NCI-H82 treated with DMSO at 0.1 percent for 48 hours (cell line): ENCODE data around the gene FNDC1.
"Not testable (repeated sequence)": the region's sequence is repeated elsewhere in the genome, so short reads cannot be mapped to it uniquely, and the experiment has no call there.

ENCODE experiments used
- DNase-seq: peaks from one replicate; lab custom pipeline; 2025; ENCODE audit not compliant: unreplicated experiment; lab: John Stamatoyannopoulos, UW

Gene FNDC1

DNA sequence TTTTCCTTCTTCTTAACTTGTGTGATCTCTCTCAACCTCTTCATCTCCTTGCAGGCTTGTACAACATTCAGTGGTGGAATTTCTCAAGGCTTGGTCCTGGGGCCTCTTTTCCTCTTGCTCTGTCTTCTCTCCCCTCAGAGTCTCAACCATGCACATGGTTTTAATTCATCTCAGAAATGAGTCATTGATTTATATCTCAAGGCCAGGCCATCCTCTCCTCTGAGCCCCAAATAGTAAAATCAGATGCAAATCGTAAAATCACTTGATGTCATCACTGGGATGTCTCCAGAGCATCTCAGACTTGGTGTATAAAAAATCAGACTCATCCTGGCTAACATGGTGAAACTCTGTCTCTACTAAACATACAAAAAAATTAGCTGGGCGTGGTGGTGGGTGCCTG lies 85.0 kb downstream of the FNDC1 start:
- DNase-seq = no peak

DNA sequence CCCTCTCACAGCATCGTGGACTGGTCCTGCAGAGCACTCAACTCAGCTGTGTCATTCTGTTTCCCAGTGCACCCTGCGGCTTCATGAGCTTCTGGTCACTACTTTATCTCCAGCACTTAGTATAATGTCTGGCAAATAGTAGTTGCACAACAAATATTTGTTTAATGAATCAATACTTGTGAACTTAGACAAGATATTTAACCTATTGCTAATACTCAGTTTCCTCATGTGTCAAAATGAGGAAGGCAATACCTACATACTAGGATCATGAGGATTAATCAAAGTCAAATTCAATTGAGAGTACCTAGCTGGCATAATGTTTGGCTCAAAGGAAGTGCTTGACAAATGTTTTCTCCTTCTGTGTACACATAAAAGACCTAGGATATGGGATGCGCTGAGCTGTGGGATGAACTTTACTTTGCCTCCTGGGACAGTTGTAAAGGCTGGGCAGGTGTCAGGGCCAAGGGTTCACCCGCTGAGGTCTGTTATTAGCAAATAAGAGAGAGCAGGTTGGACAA lies 86.3 kb downstream of the FNDC1 start:
- no peak for DNase-seq

DNA sequence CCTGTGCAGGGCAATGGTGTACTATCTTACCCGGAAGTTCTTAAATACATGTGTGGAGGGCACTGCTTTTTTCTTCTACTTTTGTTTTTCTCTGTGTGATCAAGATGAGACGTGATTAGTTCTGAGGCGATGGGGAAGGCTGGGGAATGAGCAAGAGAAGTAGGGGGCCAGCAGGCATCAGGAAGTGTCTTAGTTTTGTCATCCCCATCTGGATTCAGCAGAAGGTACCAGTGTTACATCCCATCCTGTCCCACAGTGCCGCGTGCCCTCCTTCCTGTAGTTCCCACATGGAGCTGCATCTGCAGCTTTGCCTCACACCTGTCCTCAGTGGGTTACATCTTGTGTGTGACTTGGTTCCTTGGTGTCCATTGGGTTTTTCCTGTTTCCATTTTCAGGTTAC lies 86.9 kb downstream of the FNDC1 start:
- no peak for DNase-seq

DNA sequence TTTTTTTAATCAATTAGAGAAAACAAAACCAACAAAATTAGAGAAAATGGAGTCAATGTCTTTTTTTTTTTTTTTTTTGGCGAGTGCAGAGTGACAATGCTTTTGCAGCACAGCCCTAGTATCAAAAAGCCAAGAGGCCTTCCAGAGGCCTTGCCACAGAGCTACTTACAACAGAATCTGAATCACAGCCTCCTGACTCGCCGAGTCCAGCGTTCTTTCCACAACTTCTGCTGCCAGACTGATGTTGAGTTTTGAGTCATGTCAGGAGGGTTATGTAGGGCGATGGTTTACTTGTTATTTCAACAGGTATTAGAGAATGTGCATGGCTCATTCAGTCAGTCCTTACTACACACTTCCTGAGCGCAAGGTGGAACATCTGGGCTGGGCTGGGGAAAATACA lies 88.6 kb downstream of the FNDC1 start:
- no peak for DNase-seq

DNA sequence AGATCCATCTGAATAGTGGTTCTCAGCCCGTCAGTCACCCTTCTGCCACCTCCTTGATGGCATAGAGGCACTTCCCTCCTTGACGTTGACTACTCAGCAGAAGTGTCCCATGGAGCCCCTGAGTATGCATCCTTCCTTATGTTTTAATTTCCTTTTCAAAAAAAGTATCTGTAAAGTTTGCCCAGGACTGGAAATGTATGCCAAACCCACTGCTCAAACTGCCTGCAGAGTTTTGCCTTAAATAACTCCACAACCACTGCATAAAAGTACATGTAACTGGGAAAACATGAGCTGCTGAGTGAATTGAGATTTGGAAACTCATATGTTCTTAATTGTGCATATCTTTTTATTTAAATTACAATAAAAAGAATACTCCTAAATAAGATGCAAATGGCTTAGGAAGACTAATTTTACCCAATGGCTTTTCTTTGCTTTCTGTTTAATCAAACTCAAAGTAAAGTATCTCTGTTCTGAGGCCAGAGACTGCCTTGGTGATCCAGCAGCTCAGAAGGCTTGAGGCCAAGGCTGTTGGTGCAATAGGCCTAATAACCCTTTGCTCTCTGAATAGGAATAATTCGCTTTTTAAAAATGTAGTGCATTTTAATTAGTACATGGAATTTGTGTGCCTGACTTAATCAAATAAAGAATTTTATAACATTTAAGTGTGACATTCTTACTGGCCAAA lies 90.4 kb downstream of the FNDC1 start:
- no peak for DNase-seq

DNA sequence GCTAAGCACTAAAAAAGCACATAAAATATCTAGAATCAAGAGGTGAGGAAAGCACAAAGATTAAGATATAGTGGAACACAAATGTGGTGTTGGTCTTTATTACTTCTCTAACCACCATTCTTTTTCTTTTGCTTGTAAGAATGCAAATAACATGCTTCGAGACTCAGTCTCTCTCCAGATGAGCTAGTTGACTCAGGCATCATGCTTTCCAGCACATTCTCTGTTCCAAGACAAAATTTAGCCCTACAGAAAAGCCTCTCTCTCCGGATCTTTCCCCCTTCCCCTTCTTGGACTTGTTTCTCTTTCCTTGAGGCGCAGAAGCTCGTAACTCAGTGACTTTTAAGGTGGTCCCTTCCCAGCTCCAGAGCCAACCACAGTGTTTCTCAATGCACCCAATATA lies 91.0 kb downstream of the FNDC1 start:
- no peak for DNase-seq

DNA sequence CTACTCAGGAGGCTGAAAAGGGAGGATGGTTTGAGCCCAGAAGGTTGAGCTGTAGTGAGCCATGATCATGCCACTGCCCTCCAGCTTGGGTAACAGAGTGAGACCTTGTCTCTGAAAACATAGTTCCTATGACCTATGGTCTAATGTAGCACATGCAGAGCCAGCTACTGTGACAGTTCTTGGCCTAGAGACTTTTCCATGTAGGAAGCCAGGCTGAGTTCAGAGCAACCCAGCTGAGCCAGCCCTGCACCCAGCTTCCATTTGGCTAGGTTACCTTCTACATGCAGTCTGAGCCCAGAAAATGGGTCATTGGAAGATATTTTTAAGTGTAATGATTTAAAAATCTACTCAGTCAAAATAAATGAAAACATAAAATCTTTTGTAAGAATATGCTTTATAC lies 92.8 kb downstream of the FNDC1 start:
- DNase-seq = no peak

DNA sequence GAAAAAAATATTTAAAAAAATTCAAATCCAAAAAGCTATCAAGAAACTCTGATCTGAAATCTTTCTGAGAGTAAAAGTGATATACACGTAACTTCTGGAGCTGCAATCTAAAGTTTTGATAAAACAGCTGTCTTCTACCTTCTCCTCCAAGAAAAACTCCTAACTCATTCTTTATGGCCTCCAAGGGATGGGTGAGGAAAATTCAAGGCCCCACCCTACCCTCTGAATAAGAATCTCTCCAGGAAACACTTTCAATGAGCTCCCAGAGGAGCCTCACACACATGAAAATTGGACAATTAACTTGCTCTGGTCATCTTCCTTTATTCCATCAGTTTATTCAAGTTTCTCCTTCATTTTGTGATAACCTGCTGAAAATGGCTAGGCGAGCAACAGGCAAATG lies 93.4 kb downstream of the FNDC1 start:
- DNase-seq = no peak

DNA sequence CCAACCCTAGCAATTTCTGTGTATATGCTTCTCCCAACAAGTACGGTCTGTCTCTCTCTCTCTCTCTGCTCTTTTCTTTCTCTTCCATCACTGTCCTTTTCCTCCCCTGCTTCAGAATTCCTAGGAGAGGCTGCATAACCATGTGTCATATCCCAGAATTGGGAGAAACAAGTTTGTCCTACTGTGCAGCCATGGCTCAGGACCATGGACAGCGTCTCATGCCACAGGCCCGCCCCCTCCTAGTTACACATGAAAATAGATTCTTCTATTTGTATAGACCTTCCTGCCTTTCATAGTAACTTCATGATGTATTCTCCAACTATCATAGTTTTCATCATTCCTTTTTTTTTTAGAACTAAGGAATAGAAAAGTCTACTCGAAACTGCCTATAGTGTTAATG lies 98.0 kb downstream of the FNDC1 start:
- DNase-seq = no peak

DNA sequence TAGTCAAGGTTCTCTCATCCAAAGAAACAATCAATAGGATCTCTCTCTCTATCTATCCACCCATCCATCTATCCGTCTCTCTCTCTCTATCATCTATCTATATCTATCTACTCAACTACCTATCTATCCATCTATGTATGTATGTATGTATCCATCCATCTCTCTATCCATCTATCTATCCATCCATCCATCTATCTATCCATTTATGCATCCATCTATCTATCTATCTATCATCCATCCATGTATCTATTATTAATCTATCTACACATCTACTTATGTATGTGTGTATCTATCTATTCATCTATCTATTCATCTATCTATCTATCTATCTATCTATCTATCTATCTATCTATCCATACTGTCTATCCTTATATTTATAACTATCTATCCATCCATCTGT lies 99.3 kb downstream of the FNDC1 start:
- DNase-seq = no peak

DNA sequence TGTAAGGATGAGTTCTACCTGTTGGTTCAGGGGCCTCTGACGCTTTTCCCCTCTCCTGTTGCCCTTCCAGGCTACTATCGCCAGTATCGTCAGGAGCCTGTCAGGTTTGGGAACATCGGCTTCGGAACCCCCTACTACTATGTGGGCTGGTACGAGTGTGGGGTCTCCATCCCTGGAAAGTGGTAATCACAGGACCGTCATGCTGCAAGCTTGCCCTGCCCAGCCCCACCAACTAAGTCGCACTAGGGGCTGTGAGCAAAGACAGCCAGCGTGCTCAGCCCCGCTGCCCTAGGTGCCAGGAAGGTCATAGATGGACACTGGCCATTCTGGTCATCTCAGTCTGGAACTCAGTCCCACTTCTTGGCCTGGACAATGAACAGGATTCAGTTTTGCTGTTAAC lies 102.1 kb downstream of the FNDC1 start:
- no peak for DNase-seq

DNA sequence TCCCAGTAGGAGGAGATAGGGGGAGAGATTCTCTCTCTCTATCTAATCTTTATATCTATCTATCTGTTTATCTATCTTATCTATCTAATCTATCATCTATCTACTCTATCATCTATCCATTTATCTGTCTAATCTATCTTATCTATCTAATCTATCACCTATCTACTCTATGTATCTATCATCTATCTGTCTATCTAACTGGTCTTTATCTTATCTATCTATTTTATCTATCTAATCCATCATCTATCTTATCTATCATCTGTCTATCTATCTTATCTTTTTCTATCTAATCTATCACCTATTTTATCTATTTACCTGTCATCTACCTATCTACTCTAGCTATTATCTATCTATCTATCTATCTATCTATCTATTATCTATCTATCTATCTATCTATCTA lies 109.4 kb downstream of the FNDC1 start:
- no peak for DNase-seq

DNA sequence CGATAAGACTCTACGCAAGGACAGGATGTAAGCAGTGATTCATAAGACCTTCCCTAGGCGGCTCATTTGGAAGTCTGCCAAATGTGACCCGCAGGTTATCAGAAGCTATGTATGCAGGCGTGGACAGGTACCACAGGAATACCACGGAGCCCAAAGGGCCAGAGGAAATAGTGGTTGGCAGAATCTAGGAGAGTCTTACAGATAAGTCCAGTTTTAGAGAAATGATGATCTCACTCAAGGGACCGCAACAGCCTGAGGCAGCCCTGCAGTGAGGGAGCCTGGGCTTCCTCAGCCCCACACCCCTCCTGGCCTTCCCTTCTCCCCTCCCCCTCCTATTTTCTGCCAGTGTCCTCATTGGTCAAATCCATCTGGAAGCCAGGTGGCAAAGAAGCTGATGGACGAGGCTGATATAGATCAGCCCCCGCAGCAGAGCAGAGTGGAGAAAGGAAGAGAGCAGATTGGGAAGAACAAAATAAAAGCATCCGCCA lies 110.6 kb downstream of the FNDC1 start:
- DNase-seq = no peak

DNA sequence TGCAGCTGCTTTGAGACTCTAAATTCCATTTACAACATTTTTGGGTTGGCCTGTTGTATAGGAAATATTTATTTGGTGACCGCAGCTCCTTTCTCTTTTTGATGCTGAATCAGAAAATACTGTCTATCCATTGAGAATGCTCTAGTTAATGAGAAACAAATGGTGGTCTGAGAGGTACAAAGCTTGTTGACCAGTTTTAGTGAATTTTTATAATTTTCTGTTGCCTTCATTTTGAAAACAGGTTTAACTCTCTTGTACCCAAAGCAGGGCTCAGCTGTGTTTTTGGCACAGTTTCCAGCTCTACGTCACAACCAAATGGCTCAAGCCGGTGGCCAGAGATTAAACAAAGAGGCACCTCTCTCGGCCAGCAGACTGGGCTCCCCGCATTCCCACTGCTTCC lies 113.2 kb downstream of the FNDC1 start:
- DNase-seq = no peak

DNA sequence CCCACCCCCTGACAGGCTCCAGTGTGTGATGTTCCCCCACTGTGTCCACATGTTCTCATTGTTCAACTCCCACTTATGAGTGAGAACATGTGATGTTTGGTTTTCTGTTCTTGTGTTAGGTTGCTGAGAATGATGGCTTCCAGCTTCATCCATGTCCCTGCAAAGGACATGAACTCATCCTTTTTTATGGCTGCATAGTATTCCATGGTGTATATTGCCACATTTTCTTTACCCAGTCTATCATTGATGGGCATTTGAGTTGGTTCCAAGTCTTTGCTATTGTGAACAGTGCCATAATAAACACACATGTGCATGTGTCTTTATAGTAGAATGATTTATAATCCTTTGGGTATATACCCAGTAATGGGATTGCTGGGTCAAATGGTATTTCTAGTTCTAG lies 115.5 kb downstream of the FNDC1 start:
- not testable (repeated sequence) for DNase-seq

DNA sequence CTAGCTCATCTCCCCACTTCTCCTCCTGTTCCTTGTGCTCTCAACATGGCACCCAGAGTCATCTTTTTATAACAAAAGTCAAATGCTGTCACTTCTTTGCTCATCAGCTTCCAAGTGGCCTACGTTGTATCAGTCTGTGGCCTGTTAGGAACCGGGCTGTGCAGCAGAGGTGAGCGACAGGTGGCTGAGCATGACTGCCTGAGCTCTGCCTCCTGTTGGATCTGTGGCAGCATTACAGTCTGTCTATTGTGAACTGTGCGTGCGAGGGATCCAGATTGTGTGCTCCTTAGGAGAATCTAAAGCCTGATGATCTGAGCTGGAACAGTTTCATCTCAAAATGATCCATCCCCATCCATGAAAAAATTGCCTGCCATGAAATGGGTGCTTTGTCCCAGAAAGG lies 129.6 kb downstream of the FNDC1 start:
- DNase-seq = no peak

DNA sequence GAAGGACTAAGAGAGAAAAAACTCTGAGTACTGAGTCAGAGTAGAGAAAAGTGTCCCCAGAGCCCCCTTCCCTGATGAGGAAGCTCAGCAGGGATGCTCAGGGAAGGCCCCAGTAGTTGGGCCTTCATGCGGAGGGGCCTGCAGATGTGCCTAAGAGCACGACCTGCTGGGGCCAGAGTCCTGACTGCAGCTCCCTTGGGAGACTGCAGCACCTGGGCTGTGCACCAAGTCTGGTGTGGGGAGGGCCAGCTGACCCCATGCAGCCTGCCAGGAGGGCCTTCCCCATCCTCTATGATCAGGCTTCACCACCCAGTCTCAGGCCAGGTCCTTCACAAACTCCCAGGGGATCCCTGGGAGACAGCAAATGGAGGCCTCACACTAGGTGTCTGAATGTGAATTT lies 130.4 kb downstream of the FNDC1 start:
- no peak for DNase-seq

DNA sequence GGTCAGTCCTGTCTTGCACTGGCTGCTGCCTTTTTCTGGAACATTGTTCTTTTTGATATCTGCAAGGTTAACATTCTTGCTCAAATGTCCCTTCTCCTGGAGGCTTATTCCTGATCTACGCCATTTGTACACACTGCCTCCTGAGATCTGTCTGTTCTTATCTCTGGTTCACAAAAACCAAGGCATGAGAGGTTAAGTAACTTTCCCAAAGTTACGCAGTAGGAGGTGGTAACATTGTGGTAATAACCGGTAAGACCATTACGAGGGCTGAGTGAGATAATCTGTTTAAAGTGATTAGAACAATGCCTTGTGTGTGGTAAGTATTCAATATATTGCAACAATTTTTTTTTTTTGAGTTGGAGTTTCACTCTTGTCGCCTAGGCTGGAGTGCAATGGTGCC lies 132.1 kb downstream of the FNDC1 start:
- DNase-seq = no peak

DNA sequence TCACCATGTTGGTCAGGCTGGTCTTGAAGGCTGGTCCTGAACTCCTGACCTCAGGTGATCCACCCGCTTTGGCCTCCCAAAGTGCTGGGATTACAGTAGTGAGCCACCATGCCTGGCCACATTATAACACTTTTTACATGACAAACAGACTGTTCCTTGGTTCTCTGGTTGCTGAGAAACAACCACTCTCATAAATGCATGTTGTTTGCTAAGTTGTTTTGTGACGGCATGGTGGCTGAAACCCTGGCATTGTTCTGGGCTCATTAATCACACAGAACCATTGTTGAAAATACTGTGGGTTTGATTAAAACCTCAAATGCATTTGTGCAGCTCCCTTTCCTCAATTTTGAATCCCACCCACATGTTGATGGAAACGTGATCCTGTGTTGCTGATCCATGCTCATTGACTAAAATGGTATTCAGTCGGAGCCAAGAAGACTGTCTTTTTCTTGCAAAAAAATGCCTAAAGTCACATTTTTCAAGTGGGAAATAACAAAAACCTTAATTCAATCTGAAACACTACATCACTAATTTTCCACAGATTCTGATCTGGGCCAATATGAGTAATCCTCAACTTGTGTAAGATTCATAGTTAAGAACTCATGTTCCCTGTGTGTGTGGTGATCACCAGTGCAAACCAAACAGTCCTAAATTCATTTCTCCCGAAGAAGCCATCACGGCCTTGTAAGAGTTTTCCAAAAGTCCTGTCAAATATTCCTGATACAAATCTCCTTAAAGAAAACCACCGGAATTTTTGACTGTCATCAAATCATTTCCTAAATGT lies 132.8 kb downstream of the FNDC1 start:
- DNase-seq = no peak

DNA sequence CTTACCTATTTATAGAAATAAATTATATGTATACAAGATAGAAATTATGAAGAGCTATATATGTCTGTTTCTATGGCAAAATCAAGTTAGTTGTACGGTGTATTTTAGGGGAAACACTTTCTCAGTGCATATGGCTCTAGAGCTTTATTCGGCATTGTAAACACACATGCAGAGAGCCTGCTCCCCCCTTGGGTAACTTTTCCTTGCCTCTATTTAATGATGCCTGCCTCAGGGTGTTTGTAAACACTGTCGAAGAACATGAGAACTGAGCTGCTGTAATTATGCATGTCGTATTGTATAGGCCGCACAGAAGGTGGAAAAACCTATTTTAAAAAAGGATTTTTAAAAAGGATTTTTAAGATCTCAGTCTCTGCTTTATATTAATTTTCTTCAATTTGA lies 133.4 kb downstream of the FNDC1 start:
- no peak for DNase-seq

DNA sequence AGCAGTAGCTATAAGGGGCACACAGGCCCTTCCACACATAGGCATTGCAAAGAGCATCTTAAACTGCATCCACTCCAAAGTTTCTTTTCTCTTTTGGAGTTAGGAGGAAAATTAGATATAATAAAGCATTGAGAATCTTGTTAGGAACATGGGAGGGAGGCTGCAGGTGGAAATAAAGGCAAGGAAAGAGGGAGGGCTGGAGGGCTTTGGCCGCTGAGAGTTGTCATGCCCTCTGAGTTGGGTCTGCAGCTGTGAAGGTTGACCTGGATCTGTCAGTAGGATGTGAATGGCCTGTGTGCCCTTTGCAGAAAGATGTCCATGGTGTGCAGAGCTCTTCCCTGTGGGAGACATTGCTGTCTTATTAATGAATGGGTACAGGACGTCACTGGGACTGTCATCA lies 134.0 kb downstream of the FNDC1 start:
- no peak for DNase-seq

DNA sequence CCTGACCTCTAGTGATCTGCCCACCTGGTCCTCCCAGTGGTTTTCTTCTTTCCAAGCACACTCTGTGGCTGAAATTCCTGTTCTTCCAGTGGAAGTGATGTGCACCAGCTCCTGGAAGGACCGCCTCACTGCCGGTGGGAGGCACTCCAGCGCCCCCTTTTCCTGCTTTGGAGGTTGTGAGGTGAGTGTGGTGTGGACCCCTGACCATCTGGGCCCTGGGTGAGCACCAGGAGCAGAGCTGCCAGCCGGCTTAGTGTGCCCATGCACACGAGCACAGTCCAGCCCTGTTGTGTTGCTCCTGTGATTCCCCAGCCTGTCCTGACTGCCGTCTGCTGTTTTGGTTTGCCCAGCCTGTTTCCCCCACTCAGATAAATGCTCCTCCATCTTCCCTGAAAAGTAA lies 134.6 kb downstream of the FNDC1 start:
- DNase-seq = no peak

DNA sequence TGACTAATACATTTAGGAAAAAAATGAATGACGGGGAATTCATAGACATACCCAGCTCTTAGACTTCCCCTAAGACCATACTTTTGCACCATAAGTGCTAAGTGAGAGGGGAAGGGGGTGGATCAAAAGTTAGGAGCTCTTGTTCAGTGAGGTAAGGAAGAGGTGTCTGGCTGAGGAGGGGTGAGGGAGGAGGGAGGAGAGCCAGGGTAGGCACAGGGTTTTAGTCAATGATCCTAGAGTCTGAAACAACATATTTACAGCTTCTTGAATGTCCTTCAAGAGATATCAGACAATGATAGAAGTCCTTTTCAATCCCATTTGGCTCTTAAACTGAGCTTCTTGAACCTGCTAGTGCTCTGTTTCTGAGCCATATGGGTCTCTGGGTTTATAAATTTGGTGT lies 135.4 kb downstream of the FNDC1 start:
- DNase-seq = no peak
